CD4-positive, alpha-beta T cell treated with Interleukin-1 beta for 1 hour (primary cell): Measurements from ENCODE around the gene PDXDC1.
"Not testable (repeated sequence)": the region's sequence is repeated elsewhere in the genome, so short reads cannot be mapped to it uniquely, and the experiment has no call there.

Experiments used
- DNase-seq, 2 donors: peaks; one replicate each; pipeline ENCODE4 v3.0.0-alpha.2; 2020 to 2022

The PDXDC1 gene

GRCh38 chr16:15135483-15136360, 160.9 kb downstream of the PDXDC1 start:
- not testable (repeated sequence) for DNase-seq

GRCh38 chr16:15137514-15137913, 162.7 kb downstream of the PDXDC1 start:
- not testable (repeated sequence) for DNase-seq

GRCh38 chr16:15140444-15141365, 165.9 kb downstream of the PDXDC1 start:
- not testable (repeated sequence) for DNase-seq

GRCh38 chr16:15141586-15141985, 166.8 kb downstream of the PDXDC1 start:
- DNase-seq: no peak

GRCh38 chr16:15142107-15142890, 167.5 kb downstream of the PDXDC1 start:
- DNase-seq: not testable (repeated sequence)

- not testable (repeated sequence) for DNase-seq
Observed at GRCh38 chr16:15142891-15143600, 168.2 kb downstream of the PDXDC1 start.

GRCh38 chr16:15143601-15144091, 168.8 kb downstream of the PDXDC1 start:
- DNase-seq: not testable (repeated sequence)

GRCh38 chr16:15144092-15144631, 169.3 kb downstream of the PDXDC1 start:
- not testable (repeated sequence) for DNase-seq

- DNase-seq: not testable (repeated sequence)
Observed at GRCh38 chr16:15144781-15145417, 170.1 kb downstream of the PDXDC1 start.

GRCh38 chr16:15145418-15146263, 170.8 kb downstream of the PDXDC1 start:
- DNase-seq: not testable (repeated sequence)

- not testable (repeated sequence) for DNase-seq
Observed at GRCh38 chr16:15146264-15146662, 171.4 kb downstream of the PDXDC1 start.

- DNase-seq: not testable (repeated sequence)
Observed at GRCh38 chr16:15148831-15149230, 174.0 kb downstream of the PDXDC1 start.

- not testable (repeated sequence) for DNase-seq
Observed at GRCh38 chr16:15149260-15149659, 174.4 kb downstream of the PDXDC1 start.

- DNase-seq: peak in 1 of 2 donors; percentile 20
Observed at GRCh38 chr16:15154005-15154404, 179.2 kb downstream of the PDXDC1 start.

- DNase-seq: peak; percentile 93 to 95
Observed at GRCh38 chr16:15154650-15155562, 180.1 kb downstream of the PDXDC1 start.

- not testable (repeated sequence) for DNase-seq
Observed at GRCh38 chr16:15157644-15158043, 182.8 kb downstream of the PDXDC1 start.

- DNase-seq: not testable (repeated sequence)
Observed at GRCh38 chr16:15159671-15160070, 184.8 kb downstream of the PDXDC1 start.

- DNase-seq: not testable (repeated sequence)
Observed at GRCh38 chr16:15160571-15160970, 185.7 kb downstream of the PDXDC1 start.

- DNase-seq: not testable (repeated sequence)
Observed at GRCh38 chr16:15163055-15163454, 188.2 kb downstream of the PDXDC1 start.
